ENCODE results near the gene NBEAL2.

The NBEAL2 gene

GRCh38 chr3:46979958-46980497, 562 bp downstream of the NBEAL2 start:
- Histone ChIP-seq H3K27ac (ENCODE audit: low read depth, low read length) (no peak overlapping the region), H3K9me3 (ENCODE audit: control insufficient read depth, insufficient read depth, low read depth, low read length) (no peaks in the 10 kb centered on the region), H3K4me1 (ENCODE audit: control insufficient read depth, insufficient read depth, low read length) (peaks cover 27% of the 10 kb centered on the region), H3K27me3 (ENCODE audit: control insufficient read depth, insufficient read depth, low read length) (peaks cover 9% of the 10 kb centered on the region; the same call in 1 of the 2 replicates), H3K4me3 (ENCODE audit: low read depth, low read length) (peak overlapping the region; percentile 80), H3K9ac (ENCODE audit: low read length) (peak overlapping the region; percentile 32), H3K36me3 (ENCODE audit: control insufficient read depth, insufficient read depth, low read length) (no peaks in the 10 kb centered on the region)

GRCh38 chr3:46981932-46982471, 2.5 kb downstream of the NBEAL2 start:
- peak overlapping the region; percentile 10; the same call in 1 of the 2 replicates for H3K4me3 ChIP-seq (ENCODE audit: low read depth, low read length)
- no peak overlapping the region for H3K9ac ChIP-seq (ENCODE audit: low read length)
- H3K27me3 ChIP-seq (ENCODE audit: control insufficient read depth, insufficient read depth, low read length): peaks cover 9% of the 10 kb centered on the region; the same call in 1 of the 2 replicates
- H3K36me3 ChIP-seq (ENCODE audit: control insufficient read depth, insufficient read depth, low read length): no peaks in the 10 kb centered on the region
- H3K9me3 ChIP-seq (ENCODE audit: control insufficient read depth, insufficient read depth, low read depth, low read length): no peaks in the 10 kb centered on the region
- H3K4me1 ChIP-seq (ENCODE audit: control insufficient read depth, insufficient read depth, low read length): peaks cover 35% of the 10 kb centered on the region
- no peak overlapping the region for H3K27ac ChIP-seq (ENCODE audit: low read depth, low read length)

- H3K4me1 ChIP-seq (ENCODE audit: control insufficient read depth, insufficient read depth, low read length): peaks cover 37% of the 10 kb centered on the region
- no peaks in the 10 kb centered on the region for H3K9me3 ChIP-seq (ENCODE audit: control insufficient read depth, insufficient read depth, low read depth, low read length)
- H3K27me3 ChIP-seq (ENCODE audit: control insufficient read depth, insufficient read depth, low read length): peaks cover 9% of the 10 kb centered on the region; the same call in 1 of the 2 replicates
- no peak overlapping the region for H3K4me3 ChIP-seq (ENCODE audit: low read depth, low read length)
- H3K9ac ChIP-seq (ENCODE audit: low read length): no peak overlapping the region
- no peak overlapping the region for H3K27ac ChIP-seq (ENCODE audit: low read depth, low read length)
- H3K36me3 ChIP-seq (ENCODE audit: control insufficient read depth, insufficient read depth, low read length): no peaks in the 10 kb centered on the region
These were observed 3.1 kb downstream of the NBEAL2 start for GRCh38 chr3:46982546-46982945.

GRCh38 chr3:46984591-46985459, 5.4 kb downstream of the NBEAL2 start:
- Histone ChIP-seq H3K27me3 (ENCODE audit: control insufficient read depth, insufficient read depth, low read length) (peaks cover 9% of the 10 kb centered on the region; the same call in 1 of the 2 replicates), H3K4me3 (ENCODE audit: low read depth, low read length) (no peak overlapping the region), H3K9ac (ENCODE audit: low read length) (no peak overlapping the region), H3K9me3 (ENCODE audit: control insufficient read depth, insufficient read depth, low read depth, low read length) (no peaks in the 10 kb centered on the region), H3K4me1 (ENCODE audit: control insufficient read depth, insufficient read depth, low read length) (peaks cover 54% of the 10 kb centered on the region), H3K36me3 (ENCODE audit: control insufficient read depth, insufficient read depth, low read length) (peaks cover 7% of the 10 kb centered on the region; the same call in 1 of the 2 replicates), H3K27ac (ENCODE audit: low read depth, low read length) (no peak overlapping the region)

GRCh38 chr3:46985588-46985987, 6.1 kb downstream of the NBEAL2 start:
- H3K9ac ChIP-seq (ENCODE audit: low read length): no peak overlapping the region
- peaks cover 3% of the 10 kb centered on the region; the same call in 1 of the 2 replicates for H3K27me3 ChIP-seq (ENCODE audit: control insufficient read depth, insufficient read depth, low read length)
- no peak overlapping the region for H3K4me3 ChIP-seq (ENCODE audit: low read depth, low read length)
- no peaks in the 10 kb centered on the region for H3K9me3 ChIP-seq (ENCODE audit: control insufficient read depth, insufficient read depth, low read depth, low read length)
- peaks cover 13% of the 10 kb centered on the region; the same call in 1 of the 2 replicates for H3K36me3 ChIP-seq (ENCODE audit: control insufficient read depth, insufficient read depth, low read length)
- H3K27ac ChIP-seq (ENCODE audit: low read depth, low read length): no peak overlapping the region
- H3K4me1 ChIP-seq (ENCODE audit: control insufficient read depth, insufficient read depth, low read length): peaks cover 53% of the 10 kb centered on the region

- Histone ChIP-seq H3K9me3 (ENCODE audit: control insufficient read depth, insufficient read depth, low read depth, low read length) (no peaks in the 10 kb centered on the region), H3K4me1 (ENCODE audit: control insufficient read depth, insufficient read depth, low read length) (peaks cover 50% of the 10 kb centered on the region), H3K9ac (ENCODE audit: low read length) (no peak overlapping the region), H3K27ac (ENCODE audit: low read depth, low read length) (no peak overlapping the region), H3K27me3 (ENCODE audit: control insufficient read depth, insufficient read depth, low read length) (no peaks in the 10 kb centered on the region), H3K4me3 (ENCODE audit: low read depth, low read length) (no peak overlapping the region), H3K36me3 (ENCODE audit: control insufficient read depth, insufficient read depth, low read length) (peaks cover 16% of the 10 kb centered on the region)
These were observed 6.7 kb downstream of the NBEAL2 start for GRCh38 chr3:46986055-46986730.

GRCh38 chr3:46986782-46987310, 7.4 kb downstream of the NBEAL2 start:
- Histone ChIP-seq H3K9ac (ENCODE audit: low read length) (no peak overlapping the region), H3K27me3 (ENCODE audit: control insufficient read depth, insufficient read depth, low read length) (no peaks in the 10 kb centered on the region), H3K4me3 (ENCODE audit: low read depth, low read length) (no peak overlapping the region), H3K36me3 (ENCODE audit: control insufficient read depth, insufficient read depth, low read length) (peaks cover 23% of the 10 kb centered on the region), H3K27ac (ENCODE audit: low read depth, low read length) (no peak overlapping the region), H3K9me3 (ENCODE audit: control insufficient read depth, insufficient read depth, low read depth, low read length) (no peaks in the 10 kb centered on the region), H3K4me1 (ENCODE audit: control insufficient read depth, insufficient read depth, low read length) (peaks cover 44% of the 10 kb centered on the region)

- H3K27ac ChIP-seq (ENCODE audit: low read depth, low read length): peak overlapping the region; percentile 79; the same call in 1 of the 2 replicates
- peaks cover 41% of the 10 kb centered on the region for H3K4me1 ChIP-seq (ENCODE audit: control insufficient read depth, insufficient read depth, low read length)
- H3K4me3 ChIP-seq (ENCODE audit: low read depth, low read length): peak overlapping the region; percentile 30; the same call in 1 of the 2 replicates
- H3K36me3 ChIP-seq (ENCODE audit: control insufficient read depth, insufficient read depth, low read length): peaks cover 27% of the 10 kb centered on the region
- H3K27me3 ChIP-seq (ENCODE audit: control insufficient read depth, insufficient read depth, low read length): no peaks in the 10 kb centered on the region
- peak overlapping the region; percentile 37 for H3K9ac ChIP-seq (ENCODE audit: low read length)
- no peaks in the 10 kb centered on the region for H3K9me3 ChIP-seq (ENCODE audit: control insufficient read depth, insufficient read depth, low read depth, low read length)
These were observed 7.9 kb downstream of the NBEAL2 start for GRCh38 chr3:46987319-46987742.

GRCh38 chr3:46987743-46988401, 8.4 kb downstream of the NBEAL2 start:
- H3K27me3 ChIP-seq (ENCODE audit: control insufficient read depth, insufficient read depth, low read length): no peaks in the 10 kb centered on the region
- no peaks in the 10 kb centered on the region for H3K9me3 ChIP-seq (ENCODE audit: control insufficient read depth, insufficient read depth, low read depth, low read length)
- H3K9ac ChIP-seq (ENCODE audit: low read length): peak overlapping the region; percentile 69
- H3K36me3 ChIP-seq (ENCODE audit: control insufficient read depth, insufficient read depth, low read length): peaks cover 32% of the 10 kb centered on the region
- H3K4me1 ChIP-seq (ENCODE audit: control insufficient read depth, insufficient read depth, low read length): peaks cover 36% of the 10 kb centered on the region
- peak overlapping the region; percentile 30 for H3K4me3 ChIP-seq (ENCODE audit: low read depth, low read length)
- peak overlapping the region; percentile 79 for H3K27ac ChIP-seq (ENCODE audit: low read depth, low read length)

GRCh38 chr3:46988616-46989015, 9.2 kb downstream of the NBEAL2 start:
- no peak overlapping the region for H3K27ac ChIP-seq (ENCODE audit: low read depth, low read length)
- H3K4me1 ChIP-seq (ENCODE audit: control insufficient read depth, insufficient read depth, low read length): peaks cover 36% of the 10 kb centered on the region
- H3K36me3 ChIP-seq (ENCODE audit: control insufficient read depth, insufficient read depth, low read length): peaks cover 38% of the 10 kb centered on the region
- no peak overlapping the region for H3K9ac ChIP-seq (ENCODE audit: low read length)
- H3K4me3 ChIP-seq (ENCODE audit: low read depth, low read length): no peak overlapping the region
- no peaks in the 10 kb centered on the region for H3K27me3 ChIP-seq (ENCODE audit: control insufficient read depth, insufficient read depth, low read length)
- no peaks in the 10 kb centered on the region for H3K9me3 ChIP-seq (ENCODE audit: control insufficient read depth, insufficient read depth, low read depth, low read length)
